Hepatocyte (in vitro differentiated cells): ENCODE data around the gene EIF1B. TPM values are rescaled to one million over a fixed set of nuclear protein-coding genes. Genes with fewer than 3 reads are reported as not detected.

Experiments used
- DNase-seq: peaks from one replicate; pipeline ENCODE4 v3.0.0-alpha.2; 2016; ENCODE audit warnings: low spot score
- H2AFZ ChIP-seq: fragments of 200-600 bp; sonication (generic); 2 replicates; pipeline ENCODE4 v1.6.0; 2016; ENCODE audit warnings: antibody characterized with exemption, mild to moderate bottlenecking
- H3K27ac ChIP-seq: fragments of 200-600 bp; sonication (generic); 2 replicates; pipeline ENCODE4 v1.5.1; 2016; ENCODE audit warnings: mild to moderate bottlenecking
- H3K27me3 ChIP-seq: fragments of 200-600 bp; sonication (generic); 2 replicates; pipeline ENCODE4 v1.6.1; 2016
- H3K36me3 ChIP-seq: fragments of 200-600 bp; sonication (generic); replicated peaks from 2 replicates; pipeline ENCODE4 v1.5.1; 2016; ENCODE audit warnings: low read depth; ENCODE audit not compliant: insufficient read depth
- H3K4me1 ChIP-seq: fragments of 200-600 bp; sonication (generic); 2 replicates; pipeline ENCODE4 v1.5.1; 2016; ENCODE audit warnings: mild to moderate bottlenecking, moderate library complexity; ENCODE audit not compliant: insufficient read depth
- H3K4me2 ChIP-seq: fragments of 200-600 bp; sonication (generic); 2 replicates; pipeline ENCODE4 v1.6.0; 2016
- H3K4me3 ChIP-seq: fragments of 200-600 bp; sonication (generic); 2 replicates; pipeline ENCODE4 v1.5.1; 2016; ENCODE audit warnings: mild to moderate bottlenecking
- H3K79me2 ChIP-seq: fragments of 200-600 bp; sonication (generic); 2 replicates; pipeline ENCODE4 v1.6.0; 2017; ENCODE audit warnings: mild to moderate bottlenecking
- H3K9me2 ChIP-seq: fragments of 200-600 bp; sonication (generic); replicated peaks from 2 replicates; pipeline ENCODE4 v1.6.0; 2017; ENCODE audit warnings: mild to moderate bottlenecking; ENCODE audit not compliant: insufficient read depth
- H3K9me3 ChIP-seq: fragments of 200-600 bp; sonication (generic); 2 replicates; pipeline ENCODE4 v1.5.1; 2016; ENCODE audit warnings: low read depth, mild to moderate bottlenecking
- H4K20me1 ChIP-seq: fragments of 200-600 bp; sonication (generic); 2 replicates; pipeline ENCODE4 v1.6.0; 2016; ENCODE audit warnings: mild to moderate bottlenecking; ENCODE audit not compliant: insufficient read depth, poor library complexity, severe bottlenecking
- EZH2 ChIP-seq: fragments of 200-600 bp; sonication (generic); IDR thresholded peaks from 2 replicates; pipeline ENCODE4 v1.6.1; 2016; ENCODE audit warnings: antibody characterized with exemption, mild to moderate bottlenecking, borderline replicate concordance
- EZH2phosphoT487 ChIP-seq: fragments of 200-600 bp; sonication (generic); IDR thresholded peaks from one replicate; pipeline ENCODE4 v1.6.1; 2018; ENCODE audit warnings: antibody characterized with exemption, mild to moderate bottlenecking, low read depth, moderate library complexity; ENCODE audit not compliant: unreplicated experiment, severe bottlenecking
- WGBS: methylation state at CpG from one replicate; pipeline ENCODE4 v1.1.6; 2016; ENCODE audit warnings: low lambda C conversion rate; ENCODE audit errors: missing lambda C conversion rate; 5-methylcytosine and 5-hydroxymethylcytosine counted together
- polyA plus RNA-seq: library from polyadenylated mRNA; unstranded; fragments of >200 nt; fragmentation: Nextera tagmentation; extraction: Ambion mirVana; gene quantifications from 2 replicates; pipeline ENCODE4 v1.2.1, GENCODE V29; 2016
- total RNA-seq: library from RNA; depleted of rRNA; stranded (reverse); fragments of >200 nt; gene quantifications from 2 replicates; pipeline ENCODE4 v1.2.3, GENCODE V29; 2014
- TF ChIP-seq, protein P1 (sequence below): fragments of 200-600 bp; sonication (generic); IDR thresholded peaks from 2 replicates; pipeline ENCODE4 v1.5.1; 2016; ENCODE audit warnings: antibody characterized with exemption, mild to moderate bottlenecking; ENCODE audit not compliant: poor library complexity

EIF1B gene
- total and polyA plus RNA-seq, 2 experiments from 2014 or later = 42.2 to 153 TPM

DNA sequence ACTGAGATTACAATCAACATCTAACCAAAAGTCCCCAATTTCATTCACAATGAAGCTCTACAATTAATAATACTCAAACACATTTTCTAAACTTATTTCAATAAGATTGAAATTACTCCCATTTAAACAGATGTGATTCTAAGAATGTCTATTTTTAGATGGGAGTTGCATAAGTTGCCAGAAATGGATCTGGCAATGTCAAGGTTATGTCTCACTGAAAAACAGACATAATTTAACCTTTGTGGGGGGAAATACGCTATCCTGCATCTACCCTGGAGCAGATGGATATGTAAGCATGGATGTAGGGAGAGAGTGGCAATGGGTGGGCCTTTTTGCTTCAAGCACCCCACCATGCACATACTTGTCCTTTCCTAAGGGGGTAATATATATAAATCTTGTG lies 6.7 kb upstream of the EIF1B start:
- TF ChIP-seq, protein P1, sequence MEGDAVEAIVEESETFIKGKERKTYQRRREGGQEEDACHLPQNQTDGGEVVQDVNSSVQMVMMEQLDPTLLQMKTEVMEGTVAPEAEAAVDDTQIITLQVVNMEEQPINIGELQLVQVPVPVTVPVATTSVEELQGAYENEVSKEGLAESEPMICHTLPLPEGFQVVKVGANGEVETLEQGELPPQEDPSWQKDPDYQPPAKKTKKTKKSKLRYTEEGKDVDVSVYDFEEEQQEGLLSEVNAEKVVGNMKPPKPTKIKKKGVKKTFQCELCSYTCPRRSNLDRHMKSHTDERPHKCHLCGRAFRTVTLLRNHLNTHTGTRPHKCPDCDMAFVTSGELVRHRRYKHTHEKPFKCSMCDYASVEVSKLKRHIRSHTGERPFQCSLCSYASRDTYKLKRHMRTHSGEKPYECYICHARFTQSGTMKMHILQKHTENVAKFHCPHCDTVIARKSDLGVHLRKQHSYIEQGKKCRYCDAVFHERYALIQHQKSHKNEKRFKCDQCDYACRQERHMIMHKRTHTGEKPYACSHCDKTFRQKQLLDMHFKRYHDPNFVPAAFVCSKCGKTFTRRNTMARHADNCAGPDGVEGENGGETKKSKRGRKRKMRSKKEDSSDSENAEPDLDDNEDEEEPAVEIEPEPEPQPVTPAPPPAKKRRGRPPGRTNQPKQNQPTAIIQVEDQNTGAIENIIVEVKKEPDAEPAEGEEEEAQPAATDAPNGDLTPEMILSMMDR = no peak
- no peak for TF ChIP-seq EZH2phosphoT487
- no peak for TF ChIP-seq EZH2
- Histone ChIP-seq H3K9me3 (no peaks in the 10 kb centered on the region), H4K20me1 (no peaks in the 10 kb centered on the region), H3K79me2 (no peaks in the 10 kb centered on the region), H3K4me1 (peaks cover 3% of the 10 kb centered on the region), H3K27me3 (no peaks in the 10 kb centered on the region), H2AFZ (no peak overlapping the region), H3K4me2 (no peak overlapping the region), H3K9me2 (no peaks in the 10 kb centered on the region), H3K4me3 (no peak overlapping the region), H3K27ac (no peak overlapping the region), H3K36me3 (no peaks in the 10 kb centered on the region)
- no peak for DNase-seq
- 78% methylated on average over 1 of the region's 1 CpG for WGBS

DNA sequence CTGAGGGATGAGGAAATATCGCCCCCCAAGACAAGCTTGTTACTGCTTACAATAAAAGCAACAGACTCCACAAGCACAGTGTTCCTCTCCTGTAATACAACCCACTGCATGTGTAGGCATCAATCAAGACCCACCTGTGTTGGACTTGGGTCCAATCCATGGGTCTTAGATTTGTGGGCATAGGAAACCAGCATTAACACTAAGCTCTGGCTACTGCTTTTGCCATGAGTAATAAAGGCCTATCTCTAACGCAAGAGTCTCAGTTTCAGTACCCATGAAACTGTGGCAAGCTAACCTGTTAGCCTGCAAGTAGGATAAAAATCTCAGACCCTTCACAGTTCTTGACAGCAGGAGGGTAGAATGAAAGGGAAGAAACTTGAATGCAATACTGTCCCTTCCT lies 5.2 kb upstream of the EIF1B start:
- Histone ChIP-seq H3K79me2 (no peaks in the 10 kb centered on the region), H3K4me3 (no peak overlapping the region)

DNA sequence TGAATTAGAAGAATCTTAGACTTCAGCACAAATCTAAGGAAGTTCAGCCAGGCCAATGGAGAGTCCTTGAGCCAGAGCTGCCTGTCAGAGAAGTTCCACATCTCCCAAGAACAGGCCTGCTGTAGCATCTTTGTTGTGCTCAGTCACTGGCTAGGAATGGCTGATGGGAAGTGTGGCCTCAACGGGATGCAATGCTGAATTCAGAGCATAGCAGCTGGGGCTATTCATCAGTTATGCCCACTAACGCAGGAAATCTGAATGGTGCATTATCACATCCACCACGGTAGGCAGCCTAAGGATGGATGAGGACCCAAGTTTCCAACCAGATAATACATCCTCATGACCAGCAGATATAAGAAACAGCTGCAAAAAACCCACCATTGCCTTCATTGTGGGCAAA lies 3.2 kb upstream of the EIF1B start:
- no peaks in the 10 kb centered on the region for H3K9me3 ChIP-seq
- H3K4me1 ChIP-seq = peaks cover 8% of the 10 kb centered on the region
- H3K4me3 ChIP-seq = no peak overlapping the region
- H2AFZ ChIP-seq = no peak overlapping the region
- WGBS = 94% methylated on average over 3 of the region's 3 CpGs
- H3K9me2 ChIP-seq = no peaks in the 10 kb centered on the region
- no peak overlapping the region for H3K27ac ChIP-seq
- DNase-seq = no peak
- H3K4me2 ChIP-seq = no peak overlapping the region
- H3K27me3 ChIP-seq = no peaks in the 10 kb centered on the region
- H3K79me2 ChIP-seq = peaks cover 15% of the 10 kb centered on the region
- TF ChIP-seq, protein P1 = no peak
- TF ChIP-seq EZH2phosphoT487 = no peak
- no peak for TF ChIP-seq EZH2
- no peaks in the 10 kb centered on the region for H3K36me3 ChIP-seq
- no peaks in the 10 kb centered on the region for H4K20me1 ChIP-seq

More for the DNA sequence above, 5.2 kb upstream of the EIF1B start:
- Histone ChIP-seq H3K4me2 (no peak overlapping the region), H3K36me3 (no peaks in the 10 kb centered on the region), H2AFZ (no peak overlapping the region), H3K27ac (no peak overlapping the region), H3K4me1 (peaks cover 9% of the 10 kb centered on the region), H3K9me2 (no peaks in the 10 kb centered on the region), H3K9me3 (no peaks in the 10 kb centered on the region), H3K27me3 (no peaks in the 10 kb centered on the region), H4K20me1 (no peaks in the 10 kb centered on the region)
- no peak for DNase-seq
- TF ChIP-seq, protein P1 = no peak
- TF ChIP-seq EZH2phosphoT487 (no peak), EZH2 (no peak)
- WGBS = 96% methylated on average over 2 of the region's 2 CpGs

DNA sequence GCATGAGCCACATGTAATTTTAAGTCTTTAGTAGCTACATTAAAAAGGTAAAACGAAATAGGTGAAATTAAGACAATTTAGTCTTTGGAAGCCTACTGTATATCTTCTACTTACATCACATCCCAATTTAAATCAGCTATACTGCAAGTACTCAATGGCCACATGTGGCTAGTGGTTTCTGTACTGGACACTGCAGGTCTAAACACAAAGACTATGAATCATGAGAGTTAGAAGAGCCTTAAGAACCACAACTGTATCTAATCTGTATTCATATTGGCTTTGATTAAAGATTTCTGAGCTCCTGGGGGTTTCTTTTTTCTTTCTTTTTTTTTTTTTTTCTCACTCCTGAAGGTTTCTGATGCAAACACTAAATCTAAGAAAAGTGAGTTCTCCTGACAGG lies 2.3 kb upstream of the EIF1B start:
- no peak overlapping the region for H3K27ac ChIP-seq
- peaks cover 23% of the 10 kb centered on the region for H3K79me2 ChIP-seq
- H2AFZ ChIP-seq = no peak overlapping the region
- no peaks in the 10 kb centered on the region for H3K27me3 ChIP-seq
- TF ChIP-seq, protein P1 = no peak
- peaks cover 4% of the 10 kb centered on the region for H4K20me1 ChIP-seq
- H3K36me3 ChIP-seq = no peaks in the 10 kb centered on the region
- WGBS = 78% methylated on average over 1 of the region's 1 CpG
- DNase-seq = no peak
- H3K9me2 ChIP-seq = no peaks in the 10 kb centered on the region
- no peak overlapping the region for H3K4me2 ChIP-seq
- no peak overlapping the region for H3K4me3 ChIP-seq
- H3K4me1 ChIP-seq = peaks cover 13% of the 10 kb centered on the region
- no peaks in the 10 kb centered on the region for H3K9me3 ChIP-seq
